GM21526 (cell line): ENCODE results near the gene AKT1.
"Not testable (repeated sequence)": the region's sequence is repeated elsewhere in the genome, so short reads cannot be mapped to it uniquely, and the experiment has no call there.

Experiments
- ATAC-seq: cut with Tn5 transposase; IDR thresholded peaks from one replicate; pipeline ENCODE4 v1.9.1; 2021; ENCODE audit warnings: moderate library complexity; ENCODE audit not compliant: unreplicated experiment, low FRiP score

Gene AKT1

DNA sequence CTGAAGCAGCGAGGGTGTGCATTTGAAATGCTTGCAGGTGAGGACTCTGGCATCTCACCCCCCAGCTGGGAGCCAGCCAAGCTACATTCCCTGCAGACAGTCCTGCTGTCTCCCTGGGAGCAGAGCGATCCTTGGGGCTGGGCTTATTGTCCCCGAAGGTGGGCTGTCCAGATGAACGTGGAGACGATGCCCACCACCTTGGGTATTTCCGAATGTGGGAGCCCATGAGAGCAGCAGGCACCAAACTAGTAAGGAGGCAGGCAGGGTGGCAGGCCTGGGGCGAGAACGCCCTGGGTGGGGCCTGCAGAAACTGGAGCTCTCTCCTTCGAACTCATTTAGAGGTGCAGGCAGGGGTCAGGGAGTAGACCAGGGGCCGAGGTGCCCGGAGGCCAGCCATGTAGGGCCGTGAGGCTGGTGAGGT is 23.8 kb upstream of the AKT1 start:
- no peak for ATAC-seq

DNA sequence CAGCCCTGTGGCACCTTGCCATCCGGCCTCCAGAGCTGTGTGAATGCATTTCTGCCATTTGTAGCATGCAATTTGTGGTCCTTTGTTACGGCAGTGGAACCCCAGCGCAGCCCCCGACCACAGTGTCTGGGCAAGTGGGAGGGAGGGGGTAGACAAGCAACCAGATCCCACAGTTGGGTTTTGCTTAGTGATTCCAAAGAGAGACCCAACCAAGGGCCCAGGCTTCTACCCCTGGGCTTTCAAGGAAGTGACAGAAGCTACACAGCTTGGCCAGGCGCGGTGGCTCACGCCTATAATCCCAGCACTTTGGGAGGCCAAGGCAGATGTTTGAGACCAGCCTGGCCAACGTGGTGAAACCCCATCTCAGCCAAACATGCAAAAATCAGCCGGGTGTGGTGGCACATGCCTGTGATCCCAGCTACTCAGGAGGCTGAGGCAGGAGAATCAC is 23.2 kb upstream of the AKT1 start:
- ATAC-seq, result no peak

DNA sequence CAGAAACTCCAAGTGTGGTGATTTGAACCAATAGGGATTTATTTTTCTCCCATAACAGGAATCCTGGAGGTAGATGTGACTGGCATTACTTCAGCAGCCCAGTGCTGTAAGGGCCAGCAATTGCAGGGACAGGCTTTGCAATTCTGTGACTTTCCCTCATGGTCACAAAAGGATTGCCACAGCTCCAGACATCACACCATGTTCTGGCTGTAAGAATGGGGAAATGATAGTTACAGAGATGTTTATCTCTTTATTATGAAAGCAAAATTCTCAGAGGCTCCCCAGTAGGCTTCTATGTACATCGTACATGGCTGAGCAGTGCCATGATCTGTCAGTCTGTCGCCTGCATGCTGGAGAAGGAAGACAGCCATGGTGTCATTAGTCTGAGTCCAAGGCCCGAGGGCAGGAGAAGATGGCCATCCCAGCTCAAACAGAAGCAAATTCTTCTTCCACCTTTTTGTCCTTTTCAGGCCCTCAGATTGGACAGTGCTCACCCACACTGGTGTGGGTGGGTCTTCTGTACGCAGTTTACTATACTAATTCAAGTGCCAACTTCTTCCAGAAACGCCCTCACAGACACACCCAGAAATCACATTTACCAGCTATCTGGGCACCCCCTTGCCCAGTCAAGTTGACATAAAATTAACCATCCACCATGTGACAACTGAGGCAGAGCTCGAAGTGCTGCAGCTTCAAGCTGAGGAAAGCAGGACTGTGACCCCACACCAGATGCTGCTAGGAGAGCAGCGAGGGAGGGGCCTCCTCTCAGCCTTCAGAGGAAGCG is 22.6 kb upstream of the AKT1 start:
- ATAC-seq, result no peak

DNA sequence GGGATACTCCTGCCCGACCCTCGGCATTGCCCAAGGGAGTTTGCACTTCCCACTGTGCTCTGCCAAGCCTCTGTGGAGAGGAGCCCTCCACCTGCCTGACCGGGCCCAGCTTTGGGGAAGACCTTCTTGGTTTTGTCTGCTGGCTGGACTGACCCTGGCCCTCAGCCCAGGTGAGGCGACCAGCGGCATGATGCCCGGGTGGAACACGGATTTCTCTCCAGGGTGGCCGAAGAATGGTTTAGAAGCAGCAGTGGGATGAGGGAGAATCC is 21.0 kb upstream of the AKT1 start:
- no peak for ATAC-seq

DNA sequence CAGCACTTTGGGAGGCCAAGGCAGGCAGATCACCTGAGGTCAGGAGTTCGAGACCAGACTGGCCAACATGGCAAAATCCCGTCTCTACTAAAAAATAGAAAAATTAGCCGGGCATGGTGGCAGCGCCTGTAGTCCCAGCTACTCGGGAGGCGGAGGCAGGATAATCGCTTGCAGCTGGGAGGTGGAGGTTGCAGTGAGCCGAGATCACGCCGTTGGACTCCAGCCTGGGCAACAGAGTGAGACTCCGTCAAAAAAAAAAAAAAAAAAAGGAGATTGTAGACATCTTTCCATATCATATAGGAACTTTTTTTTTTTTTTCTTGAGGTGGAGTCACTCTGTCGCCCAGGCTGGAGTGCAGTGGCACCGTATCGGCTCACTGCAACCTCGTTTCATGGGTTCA is 19.2 kb upstream of the AKT1 start:
- not testable (repeated sequence) for ATAC-seq

DNA sequence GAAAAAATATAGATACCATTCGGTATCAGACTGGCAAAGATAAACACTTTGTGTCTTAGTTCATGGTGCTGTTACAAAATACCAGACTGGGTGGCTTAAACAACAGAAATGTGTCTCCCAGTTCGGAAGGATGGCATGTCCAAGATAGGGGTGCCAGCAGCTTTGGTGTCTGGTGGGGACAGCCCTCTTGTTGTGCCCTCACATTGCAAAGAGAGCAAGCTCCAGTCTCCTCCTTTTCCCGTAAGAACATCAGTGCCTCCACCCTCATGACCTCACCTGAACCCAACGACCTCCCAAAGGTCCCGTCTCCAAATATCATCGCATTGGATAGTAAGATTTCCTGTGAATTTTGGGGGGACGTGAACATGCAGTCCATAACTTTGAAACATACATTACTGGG is 17.7 kb upstream of the AKT1 start:
- ATAC-seq, result no peak

DNA sequence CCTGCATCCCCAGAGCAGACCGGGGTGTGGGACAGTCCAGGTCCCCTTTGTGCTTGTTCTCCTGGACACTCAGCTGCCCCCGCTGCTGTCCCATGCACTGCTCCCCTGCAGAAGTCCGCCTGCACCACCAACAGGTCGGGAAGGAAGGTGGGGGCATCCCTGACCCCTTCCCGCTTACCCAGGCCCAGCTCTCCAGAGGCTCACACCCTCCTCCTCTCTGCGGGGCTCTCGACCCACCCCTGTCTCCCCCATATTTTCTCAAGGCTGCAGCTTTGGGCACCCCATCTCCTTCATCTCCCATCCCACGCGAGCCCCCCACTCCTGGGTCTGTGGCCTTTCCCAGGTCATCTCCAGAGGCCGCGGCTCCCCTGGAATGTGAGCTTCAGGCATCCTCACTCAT is 14.8 kb upstream of the AKT1 start:
- no peak for ATAC-seq

DNA sequence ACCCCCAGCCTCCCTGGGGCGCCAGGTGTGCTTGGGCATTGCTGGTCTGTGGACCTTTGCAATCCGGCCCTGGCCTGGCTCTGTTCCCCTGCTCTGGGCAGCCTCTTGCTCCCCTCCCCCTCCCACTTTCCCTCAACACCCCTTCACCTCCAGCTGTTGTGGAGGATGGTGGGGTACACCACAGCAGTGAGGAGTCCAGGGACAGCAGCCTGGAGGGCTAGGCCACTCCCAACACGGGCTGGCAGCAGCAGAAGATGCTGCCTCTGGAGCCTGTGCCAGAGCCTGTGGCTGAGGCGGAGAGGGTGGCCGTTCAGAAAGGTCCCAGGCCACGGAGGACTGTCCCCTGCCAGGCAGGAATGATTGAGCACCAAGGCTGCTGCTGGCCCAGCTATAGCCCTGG is 12.9 kb upstream of the AKT1 start:
- ATAC-seq, result no peak

DNA sequence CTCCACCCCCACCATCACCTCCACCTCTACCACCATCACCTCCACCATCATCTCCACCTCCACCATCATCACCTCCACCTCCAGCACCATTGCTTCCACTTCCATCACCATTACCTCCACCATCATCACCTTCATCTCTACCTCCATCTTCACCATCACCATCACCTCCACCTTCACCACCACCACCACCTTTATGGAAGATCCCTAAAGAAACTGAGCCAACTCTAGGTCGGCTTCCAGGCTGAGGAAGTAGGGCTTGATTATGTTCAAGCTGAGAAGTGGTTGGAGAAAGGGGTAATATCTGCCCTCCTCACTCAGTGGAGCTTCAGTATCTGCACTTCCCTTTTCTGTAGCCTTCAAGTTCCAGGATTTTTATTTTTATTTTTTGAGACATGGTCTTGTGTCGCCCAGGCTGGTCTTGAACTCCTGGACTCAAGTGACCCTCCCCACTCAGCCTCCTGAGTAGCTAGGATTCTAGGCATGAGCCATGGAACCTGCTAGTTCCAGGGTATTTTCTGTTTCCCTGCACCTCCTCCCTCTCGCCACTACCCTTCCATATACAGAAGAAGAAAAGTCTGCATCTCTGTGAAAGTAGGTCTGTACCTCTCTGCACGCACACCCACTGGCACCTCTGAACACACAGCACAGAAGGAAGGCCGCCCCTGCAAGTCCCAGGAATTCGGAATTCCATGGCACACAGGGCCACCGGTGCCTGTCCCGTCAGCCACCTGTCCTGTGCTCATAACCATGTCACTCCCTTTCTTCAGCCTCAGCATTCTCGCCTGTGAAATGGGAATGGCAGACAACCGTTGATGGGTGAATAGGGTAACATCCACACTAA is 11.3 kb upstream of the AKT1 start:
- ATAC-seq, result no peak

DNA sequence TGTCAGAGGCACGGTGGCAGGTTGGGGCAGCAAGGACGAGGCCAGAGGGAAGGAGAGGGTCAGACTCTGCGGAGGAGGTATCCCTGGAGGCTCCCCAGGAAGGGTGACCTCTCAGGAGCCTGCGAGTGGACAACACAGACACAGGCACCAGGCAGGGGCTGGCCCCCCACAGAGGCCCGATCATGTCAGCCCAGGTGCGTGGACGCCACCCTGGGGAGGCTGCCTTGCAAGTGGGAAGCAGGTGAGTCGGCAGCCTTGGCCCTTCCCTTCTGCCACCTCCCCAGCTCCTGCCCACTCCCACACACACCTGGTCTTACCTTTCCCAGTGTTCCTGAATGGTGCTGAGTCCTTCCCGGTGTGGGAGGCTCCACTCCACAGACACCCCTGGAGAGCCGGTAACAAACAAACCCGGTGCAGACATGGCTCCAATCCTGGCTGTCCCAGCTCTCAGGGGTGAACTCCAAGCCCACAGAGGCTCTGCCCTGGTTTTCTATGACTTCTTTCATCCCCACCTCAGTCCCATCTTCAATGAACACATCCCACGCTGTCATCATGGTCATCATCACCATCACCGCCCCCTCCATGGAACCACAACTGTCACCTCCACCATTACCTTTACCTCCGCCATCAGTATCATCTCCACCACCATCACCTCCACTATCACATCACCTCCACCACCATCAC is 10.5 kb upstream of the AKT1 start:
- no peak for ATAC-seq

DNA sequence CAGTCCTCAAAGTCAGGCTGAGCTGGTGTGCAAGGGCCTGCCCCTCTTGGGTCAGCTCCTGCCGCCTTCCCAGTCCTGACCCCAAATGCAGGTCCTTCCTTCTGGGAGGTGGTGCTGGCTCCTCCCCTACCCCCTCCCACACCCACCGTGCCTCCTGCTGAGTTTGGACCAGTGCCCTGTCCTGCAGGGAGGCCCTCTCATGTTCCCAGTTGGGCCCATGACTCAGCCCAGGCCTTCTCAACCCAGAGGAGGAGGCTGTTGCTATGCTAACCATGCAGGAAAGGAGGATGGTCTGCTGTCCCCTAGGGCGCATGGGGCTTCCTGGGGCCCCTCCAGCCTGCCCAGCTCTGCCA is 9.8 kb upstream of the AKT1 start:
- ATAC-seq, result no peak

DNA sequence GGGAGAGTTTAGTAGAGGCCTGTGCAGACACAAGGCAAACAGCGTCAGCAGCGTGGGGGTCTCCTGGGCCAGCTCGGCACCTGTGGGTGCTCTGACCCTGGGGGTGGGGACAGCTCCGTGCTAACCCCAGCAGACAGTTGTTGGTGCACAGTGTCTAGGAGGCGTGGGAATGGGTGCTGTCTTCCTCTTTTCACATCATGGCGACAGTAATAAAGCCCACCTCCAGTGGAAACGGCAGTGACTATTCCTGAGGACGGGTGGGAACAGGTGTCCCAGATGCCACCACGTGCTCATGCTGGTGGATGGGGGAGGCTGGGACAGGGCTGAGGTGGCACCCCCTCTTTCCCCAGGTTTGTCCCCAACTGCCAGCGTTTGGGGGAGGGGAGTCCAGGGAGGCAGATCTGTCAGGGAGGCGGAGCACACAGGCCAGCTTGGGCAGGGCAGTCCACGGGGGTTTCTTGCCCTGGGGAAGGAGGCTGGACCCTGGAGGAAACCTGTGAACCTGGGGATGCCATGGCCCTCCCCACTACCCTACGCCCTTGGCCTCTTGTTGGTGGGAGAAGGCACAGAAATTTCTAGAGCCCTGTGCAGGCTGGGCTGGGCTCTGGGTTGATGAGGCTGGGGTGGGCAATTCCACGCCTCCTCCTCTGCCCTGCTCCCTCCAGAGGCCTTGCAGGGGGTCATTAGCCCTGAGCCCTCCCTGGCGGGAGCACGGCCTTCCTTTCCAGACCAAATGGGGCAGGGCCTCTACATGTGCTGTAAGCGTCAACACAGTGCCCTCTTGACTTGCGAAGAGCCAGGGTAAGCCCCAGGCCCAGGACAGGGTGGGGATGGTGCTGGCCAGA is 9.2 kb upstream of the AKT1 start:
- ATAC-seq, result no peak

DNA sequence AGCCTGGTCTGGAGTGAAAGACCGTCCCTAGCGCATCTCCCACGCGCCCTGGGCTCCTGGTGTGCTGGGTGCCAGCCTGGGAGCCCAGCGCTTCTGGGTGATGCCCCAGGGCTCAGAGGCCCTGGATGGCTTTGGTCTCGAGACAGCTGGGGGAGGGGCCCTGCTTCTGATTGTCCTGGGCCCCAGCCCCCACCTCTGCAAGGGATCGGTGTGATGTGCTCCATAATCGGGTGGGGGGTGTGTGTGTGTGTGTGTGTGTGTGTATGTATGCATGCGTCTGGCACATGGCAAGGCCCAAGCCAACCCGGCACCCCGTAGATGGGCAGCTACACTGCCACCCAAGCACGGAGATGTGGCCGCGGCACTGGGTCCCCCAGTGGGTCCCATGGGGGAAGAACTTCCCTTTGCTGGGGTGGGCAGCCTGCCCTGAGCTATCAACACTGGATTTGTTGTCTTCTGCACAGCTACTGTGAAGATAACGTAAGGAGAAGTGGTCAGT is 8.4 kb upstream of the AKT1 start:
- ATAC-seq, result no peak

DNA sequence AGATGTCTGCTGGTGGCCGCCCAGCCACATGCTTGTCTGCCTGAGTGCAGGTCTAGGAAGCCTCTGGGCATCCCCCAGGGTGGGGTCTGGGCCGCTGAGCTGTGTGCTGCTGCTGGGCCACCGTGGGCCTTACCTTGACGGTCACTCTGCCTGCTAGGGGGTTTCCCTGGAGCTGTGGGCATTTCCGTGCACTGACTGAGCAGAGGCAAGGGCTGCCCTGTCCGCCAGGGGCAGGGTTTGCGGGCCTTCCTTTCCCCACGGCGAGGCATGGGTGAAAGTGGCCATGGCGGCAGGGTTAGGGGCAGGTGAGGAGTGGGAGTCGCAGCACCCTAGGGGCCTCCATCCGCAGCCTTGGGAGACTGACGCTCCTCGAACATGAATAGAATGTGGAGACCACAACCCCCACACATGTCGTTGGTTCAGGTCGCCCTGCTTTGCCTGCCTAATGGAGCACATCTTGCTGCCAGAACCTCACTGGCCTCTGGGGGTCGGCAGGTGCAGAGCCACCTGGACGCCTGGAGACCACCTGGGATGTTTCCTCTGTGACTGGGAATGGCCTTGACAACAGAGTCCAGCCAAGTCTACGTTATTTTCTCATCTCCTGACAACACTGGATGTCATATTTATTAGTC is 7.8 kb upstream of the AKT1 start:
- no peak for ATAC-seq

DNA sequence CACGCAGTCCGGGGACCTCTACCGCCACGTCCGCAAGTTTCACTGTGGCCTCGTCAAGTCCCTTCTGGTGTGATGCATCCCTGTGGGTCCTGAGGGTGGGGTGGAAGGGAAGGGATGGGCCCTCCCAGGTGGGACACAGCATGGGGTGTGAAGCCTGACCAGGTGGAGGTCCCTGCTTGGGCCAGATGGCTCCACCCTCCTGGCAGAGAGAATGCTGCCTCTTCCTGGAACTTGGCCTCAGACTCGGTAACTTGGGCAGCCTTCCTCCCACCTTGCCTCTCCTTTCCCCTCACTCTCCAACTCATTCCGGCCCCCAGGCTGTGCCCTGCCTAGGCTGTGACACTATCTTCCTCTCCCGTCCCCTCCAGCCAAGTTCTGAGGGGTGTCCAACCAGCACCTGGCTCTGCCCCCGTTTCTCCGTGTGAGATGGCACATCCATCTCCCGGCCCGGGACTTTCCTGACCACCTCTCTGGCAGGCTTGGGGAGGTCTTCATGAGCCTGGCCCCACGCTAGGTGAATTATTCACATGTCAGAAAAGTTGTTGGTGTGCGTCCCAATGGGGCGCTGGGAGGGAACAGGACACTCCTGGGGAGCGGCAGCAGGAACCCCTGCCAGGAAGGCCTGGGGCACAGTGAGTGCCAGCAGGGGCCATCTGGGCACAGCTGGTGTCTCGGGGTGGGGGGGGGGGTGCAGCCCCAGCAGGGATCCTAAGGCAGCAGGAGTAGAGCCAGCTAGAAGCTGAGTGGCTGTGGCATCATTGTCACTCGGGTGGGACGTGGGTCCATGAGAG is 7.0 kb upstream of the AKT1 start:
- ATAC-seq, result no peak

DNA sequence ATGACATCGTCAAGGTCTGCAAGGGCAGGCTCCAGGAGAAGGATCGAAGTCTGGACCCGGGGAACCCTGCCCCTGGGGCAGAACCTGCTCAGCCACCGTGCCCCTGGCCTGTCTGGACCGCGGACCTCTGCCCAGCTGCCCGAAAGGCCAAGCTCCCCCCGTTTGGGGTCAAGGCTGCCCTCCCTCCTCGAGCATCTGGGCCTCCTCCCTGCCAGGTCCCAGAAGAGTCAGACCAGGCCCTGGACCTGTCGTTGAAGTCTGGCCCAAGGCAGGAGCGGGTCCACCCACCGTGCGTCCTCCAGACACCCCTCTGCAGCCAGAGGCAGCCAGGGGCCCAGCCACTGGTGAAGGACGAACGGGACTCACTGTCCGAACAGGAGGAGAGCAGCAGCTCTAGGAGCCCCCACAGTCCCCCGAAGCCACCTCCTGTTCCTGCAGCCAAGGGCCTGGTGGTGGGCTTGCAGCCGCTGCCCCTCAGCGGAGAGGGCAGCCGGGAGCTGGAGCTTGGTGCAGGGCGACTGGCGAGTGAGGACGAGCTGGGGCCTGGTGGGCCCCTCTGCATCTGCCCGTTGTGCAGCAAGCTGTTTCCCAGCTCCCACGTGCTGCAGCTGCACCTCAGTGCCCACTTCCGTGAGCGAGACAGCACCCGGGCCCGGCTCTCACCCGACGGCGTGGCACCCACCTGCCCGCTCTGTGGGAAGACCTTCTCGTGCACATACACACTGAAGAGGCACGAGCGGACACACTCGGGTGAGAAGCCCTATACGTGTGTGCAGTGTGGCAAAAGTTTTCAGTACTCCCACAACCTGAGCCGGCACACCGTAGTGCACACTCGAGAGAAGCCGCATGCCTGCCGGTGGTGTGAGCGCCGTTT is 6.2 kb upstream of the AKT1 start:
- no peak for ATAC-seq

DNA sequence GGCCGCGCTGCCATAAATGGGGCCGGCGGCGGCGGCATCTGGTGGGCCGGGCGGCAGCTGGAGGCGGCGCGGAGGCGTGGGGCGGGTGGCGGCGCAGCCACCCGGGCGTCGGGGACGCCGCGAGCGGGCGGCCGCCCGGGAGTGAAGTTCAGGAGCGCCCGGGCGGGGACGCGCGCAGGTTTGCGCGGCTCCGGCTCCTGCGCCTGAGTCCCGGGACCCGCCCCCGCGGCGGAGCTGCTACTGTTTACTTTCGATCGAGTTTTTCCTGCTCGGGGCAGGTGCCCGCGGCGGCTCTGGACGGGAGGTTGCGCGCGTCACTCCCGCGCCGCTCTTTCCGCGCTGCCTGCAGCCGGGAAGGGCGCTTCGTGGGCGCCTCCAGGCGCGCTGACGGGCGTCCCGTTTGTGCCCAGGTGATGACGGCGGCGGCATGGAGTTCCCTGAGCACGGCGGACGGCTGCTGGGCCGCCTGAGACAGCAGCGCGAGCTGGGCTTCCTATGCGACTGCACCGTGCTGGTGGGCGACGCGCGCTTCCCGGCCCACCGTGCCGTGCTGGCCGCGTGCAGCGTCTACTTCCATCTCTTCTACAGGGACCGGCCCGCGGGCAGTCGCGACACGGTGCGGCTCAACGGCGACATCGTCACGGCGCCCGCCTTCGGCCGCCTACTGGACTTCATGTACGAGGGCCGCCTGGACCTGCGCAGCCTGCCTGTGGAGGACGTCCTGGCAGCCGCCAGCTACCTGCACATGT is 5.4 kb upstream of the AKT1 start, which contains the start of gene ZBTB42:
Gene ZBTB42, plus strand, starts transcription at position 331 of the 749 bp plus-strand sequence. Its CDS starts 97 bp downstream, at position 428.
- ATAC-seq, result peak; percentile 30
